H54 (cell line): ENCODE data around the gene MX2.

Source experiments
- DNase-seq: peaks from one replicate; pipeline ENCODE4 v3.0.0; 2011; ENCODE audit warnings: low spot score, mixed read lengths; ENCODE audit not compliant: insufficient read length
- FAIRE-seq: peaks from 3 replicates; lab custom pipeline; 2011; peaks lifted over from hg19 to GRCh38; lab: Jason Lieb, UNC
- POLR2A ChIP-seq: IDR thresholded peaks from 2 replicates; pipeline ENCODE4 v1.6.1; 2011; ENCODE audit warnings: low read depth, mild to moderate bottlenecking, low read length

Gene MX2

DNA sequence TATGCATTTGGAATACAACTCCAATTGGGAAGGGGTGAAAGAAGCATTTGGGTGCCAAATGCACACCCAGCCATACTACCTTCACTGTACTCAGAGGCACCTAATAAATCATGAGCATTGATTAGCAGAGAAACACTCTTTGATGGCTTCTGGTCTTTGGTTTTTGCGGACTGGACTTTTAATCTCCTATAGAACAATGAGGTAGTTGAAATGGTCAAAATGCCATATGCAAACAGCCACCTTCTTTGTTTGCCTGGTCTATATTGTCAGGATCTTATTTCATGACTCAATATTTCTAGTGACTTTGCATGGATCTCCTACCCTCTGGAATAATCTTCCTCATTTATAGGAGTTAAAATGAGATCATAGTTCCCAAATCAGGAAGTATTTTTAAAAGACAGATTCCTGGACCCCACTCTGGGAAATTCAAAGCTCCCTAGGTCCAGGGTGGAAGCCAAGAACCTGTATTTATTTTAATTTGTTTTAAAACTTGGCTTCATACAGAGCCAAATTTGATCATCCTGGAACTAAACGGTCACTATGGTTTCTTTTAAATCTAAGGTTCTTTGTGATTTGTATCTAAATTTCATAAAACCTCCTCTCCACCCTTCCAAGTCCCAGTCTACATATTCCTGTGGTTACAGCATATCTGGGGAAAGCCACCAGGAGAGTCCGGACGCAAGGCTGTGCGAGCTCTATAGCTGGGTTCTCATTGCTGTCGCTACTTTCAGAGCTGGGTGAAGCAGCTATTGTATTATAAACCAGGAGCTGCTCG is 36.5 kb upstream of the MX2 start:
- TF ChIP-seq POLR2A: no peak
- DNase-seq: no peak
- no peak for FAIRE-seq

- no peak for TF ChIP-seq POLR2A
- FAIRE-seq (no peak), DNase-seq (no peak)
These were observed 35.3 kb upstream of the MX2 start for GRCh38 chr21:41326414-41327080.

- no peak for DNase-seq
- TF ChIP-seq POLR2A: no peak
- FAIRE-seq: no peak
These were observed 34.1 kb upstream of the MX2 start for GRCh38 chr21:41327753-41328152.

DNA sequence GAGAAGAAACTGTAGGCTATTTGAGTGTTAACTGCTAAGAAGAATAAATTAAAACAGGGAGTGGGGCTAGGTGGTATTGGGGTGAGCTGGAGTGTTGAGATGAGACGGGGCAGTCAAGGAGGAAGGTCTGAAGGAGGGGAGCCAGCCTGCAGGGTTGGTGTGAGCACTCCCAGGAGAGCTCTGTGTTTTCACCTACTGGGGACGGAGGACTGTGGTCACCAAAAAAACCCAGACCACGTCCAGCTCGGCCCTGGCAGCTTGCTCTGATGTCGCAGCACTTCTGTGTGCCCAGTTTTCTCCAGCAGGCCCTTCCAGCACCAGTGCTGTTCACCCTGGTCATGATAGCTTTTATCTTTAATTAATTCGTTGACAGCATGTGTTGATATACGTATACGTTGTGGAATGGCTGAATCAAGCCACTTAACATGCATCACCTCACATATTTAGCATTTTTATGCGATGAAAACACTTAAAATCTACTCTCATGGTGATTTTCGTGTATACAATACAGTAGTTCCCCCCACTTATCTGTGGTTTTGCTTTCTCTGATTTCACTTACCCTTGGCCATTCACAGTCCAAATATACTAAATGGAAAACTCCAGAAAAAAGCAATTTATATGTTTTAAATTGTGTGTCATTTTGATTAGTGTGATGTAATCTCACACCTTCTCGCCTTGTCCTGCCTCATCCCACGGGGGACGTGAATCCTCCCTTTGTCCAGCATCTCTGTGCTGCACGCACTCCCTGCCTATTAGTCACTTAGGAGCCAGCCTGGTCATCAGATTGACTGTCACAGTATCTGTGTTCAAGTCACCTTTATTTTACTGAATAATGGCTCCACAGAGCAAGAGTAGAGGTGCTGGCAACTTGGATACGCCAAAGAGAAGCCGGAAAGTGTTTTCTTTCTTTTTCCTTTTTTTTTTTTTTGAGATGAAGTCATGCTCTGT is 32.9 kb upstream of the MX2 start:
- DNase-seq (no peak), FAIRE-seq (no peak)
- no peak for TF ChIP-seq POLR2A

DNA sequence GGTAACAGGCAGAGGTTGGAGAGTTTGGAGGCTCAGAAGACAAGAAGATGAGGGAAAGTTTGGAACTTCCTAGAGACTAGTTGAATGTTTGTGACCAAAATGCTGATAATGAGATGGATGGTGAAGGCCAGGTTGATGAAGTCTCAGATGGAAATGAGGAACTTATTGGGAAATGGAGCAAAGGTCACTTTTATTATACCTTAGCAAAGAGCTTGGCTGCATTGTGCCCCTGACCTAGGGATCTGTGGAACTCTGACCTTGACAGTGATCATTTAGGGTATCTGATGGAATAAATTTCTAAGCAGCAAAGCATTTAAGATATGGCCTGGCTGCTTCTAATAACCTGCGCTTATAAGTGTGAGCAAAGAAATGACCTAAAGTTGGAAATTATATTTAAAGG is 28.1 kb upstream of the MX2 start:
- DNase-seq (no peak), FAIRE-seq (no peak)
- TF ChIP-seq POLR2A: no peak

DNA sequence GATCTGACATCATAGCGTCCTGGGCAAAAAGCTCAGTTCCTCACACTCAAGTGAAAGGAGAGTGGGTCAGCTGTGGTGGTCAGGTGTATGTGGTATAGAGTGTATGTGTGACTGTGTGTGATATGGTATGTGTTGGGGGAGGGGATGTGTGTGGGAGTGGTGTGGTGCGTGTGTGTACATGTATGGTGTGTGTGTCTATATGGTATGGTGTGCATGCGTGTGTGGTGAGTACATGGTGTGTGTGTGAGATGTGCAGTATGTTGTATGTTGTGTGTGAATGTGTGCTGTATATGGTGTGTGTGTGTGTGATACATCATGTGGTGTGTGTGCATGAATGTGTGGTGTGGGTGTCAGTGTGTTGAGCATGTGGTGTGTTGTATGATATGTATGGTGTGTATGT is 24.3 kb upstream of the MX2 start:
- no peak for TF ChIP-seq POLR2A
- DNase-seq (no peak), FAIRE-seq (no peak)

DNA sequence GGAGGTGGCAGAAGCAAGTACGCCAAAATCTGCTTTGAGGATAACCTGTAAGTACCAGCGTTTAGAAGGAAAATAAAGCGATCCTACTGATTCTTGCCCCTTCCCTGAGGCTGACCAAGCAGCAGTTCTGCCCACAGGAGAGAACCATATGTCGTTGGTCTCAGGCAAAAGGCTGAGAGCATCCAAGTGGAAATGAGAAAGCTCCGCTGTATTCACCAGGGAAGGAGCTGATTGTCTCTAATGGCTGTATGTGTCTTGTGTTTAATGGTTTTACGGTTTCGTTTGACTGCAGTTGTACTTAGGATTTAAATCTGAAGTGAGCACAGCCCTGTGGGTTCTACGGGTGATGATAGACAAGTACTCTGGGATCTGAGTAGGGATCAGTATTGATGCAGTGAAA is 23.4 kb upstream of the MX2 start:
- no peak for TF ChIP-seq POLR2A
- FAIRE-seq (no peak), DNase-seq (no peak)

DNA sequence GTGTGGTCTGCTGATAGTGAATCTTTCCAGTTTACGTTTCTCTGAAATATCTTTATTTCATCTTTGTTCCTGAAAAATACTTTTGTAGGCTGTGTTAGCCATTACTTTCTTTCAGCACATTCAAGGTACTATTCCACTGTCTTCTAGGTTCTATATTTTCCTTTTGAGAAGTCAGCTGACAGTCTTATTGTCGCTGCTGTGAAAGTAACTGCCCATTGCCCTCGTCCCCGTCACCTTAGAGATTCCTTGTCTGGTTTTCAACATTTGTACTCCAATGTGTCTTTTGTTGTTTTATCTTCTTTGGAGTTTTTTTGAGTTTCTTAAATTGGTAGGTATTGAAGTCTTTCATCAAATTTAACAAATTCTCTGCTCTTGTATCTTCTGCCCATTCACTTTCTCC is 19.8 kb upstream of the MX2 start:
- no peak for DNase-seq
- FAIRE-seq: no peak
- no peak for TF ChIP-seq POLR2A

DNA sequence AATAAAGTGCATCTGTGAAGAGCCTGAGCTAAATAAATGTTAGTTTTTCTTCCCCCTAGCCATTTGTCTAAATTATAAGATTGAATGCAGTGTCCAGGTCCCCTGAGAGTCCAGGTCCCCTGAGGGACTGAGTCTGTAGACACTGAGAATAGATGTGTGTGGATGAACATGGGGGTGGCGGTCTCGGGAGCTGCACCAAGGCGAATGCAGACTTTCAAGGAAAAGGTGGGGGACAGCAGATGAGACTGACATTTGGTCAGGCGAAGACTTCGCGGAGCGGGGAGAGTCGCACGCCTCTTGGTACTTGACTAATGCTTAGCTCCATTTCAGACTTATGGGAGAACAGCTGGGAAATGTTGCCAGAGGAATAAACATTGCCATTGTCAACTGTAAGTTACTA is 17.7 kb upstream of the MX2 start:
- no peak for FAIRE-seq
- no peak for DNase-seq
- no peak for TF ChIP-seq POLR2A

DNA sequence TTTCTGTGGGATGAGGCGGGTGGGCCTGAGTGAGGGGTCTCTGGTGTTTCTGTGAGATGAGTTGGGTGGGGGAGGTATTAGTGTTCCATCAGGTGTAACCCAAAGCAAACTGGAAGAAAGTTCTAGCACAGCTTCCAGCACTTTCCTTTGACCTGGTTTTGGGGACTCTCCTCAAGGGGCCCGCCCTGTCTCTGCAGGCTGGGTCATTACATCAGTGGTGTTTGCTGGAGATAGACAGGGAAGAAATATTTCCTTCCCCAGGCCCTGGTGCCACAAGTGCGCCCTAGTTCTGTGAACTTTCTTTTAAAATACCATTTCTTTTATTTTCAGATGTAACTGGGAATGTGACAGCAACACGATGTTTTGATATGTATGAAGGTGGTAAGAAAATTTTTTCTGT is 16.5 kb upstream of the MX2 start:
- FAIRE-seq (no peak), DNase-seq (no peak)
- TF ChIP-seq POLR2A: no peak

GRCh38 chr21:41345934-41346685 is 15.7 kb upstream of the MX2 start:
- DNase-seq (no peak), FAIRE-seq (no peak)
- no peak for TF ChIP-seq POLR2A

GRCh38 chr21:41346758-41347157 is 15.1 kb upstream of the MX2 start:
- TF ChIP-seq POLR2A: no peak
- DNase-seq: no peak
- FAIRE-seq: no peak

GRCh38 chr21:41348434-41348833 is 13.4 kb upstream of the MX2 start:
- TF ChIP-seq POLR2A: no peak
- DNase-seq (no peak), FAIRE-seq (no peak)

DNA sequence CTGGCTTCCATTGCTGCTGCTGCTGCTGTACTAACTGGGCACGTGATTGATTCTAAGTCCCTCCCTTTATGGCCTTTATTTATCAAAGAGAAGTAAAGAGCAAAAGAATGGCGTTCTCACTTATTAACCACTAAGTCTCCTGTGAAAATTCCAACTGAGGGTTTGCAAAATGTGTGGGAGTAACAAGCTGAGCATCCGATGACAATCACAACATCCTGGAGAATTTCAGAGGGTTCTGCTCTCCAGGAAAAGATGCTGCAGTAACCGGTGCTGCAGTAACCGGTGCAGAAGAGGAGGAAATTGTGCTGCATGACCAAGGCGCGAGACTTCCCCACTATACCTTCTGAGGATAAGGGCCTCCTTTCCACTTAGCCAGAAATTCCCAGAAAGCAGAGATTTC is 12.7 kb upstream of the MX2 start:
- TF ChIP-seq POLR2A: no peak
- no peak for FAIRE-seq

More for the DNA sequence above, 12.7 kb upstream of the MX2 start:
- no peak for DNase-seq
